Measurements from ENCODE around the gene IPMK.

GRCh38 chr10:58237014-58237834 is 30.5 kb downstream of the IPMK start:
- no peak for TF ChIP-seq ZNF354B (CRISPR knock-in tag; IDR thresholded peaks at IDR 0.05)
- TF ChIP-seq SMAD3 (CRISPR knock-in tag; conservative IDR thresholded peaks at IDR 0.05) = no peak
- no peak for TF ChIP-seq GATA2 (CRISPR knock-in tag; IDR thresholded peaks at IDR 0.05)
- no peak for TF ChIP-seq HDGF (IDR thresholded peaks at IDR 0.05)
- TF ChIP-seq SP1 (CRISPR knock-in tag; IDR thresholded peaks at IDR 0.05) = no peak
- TF ChIP-seq CTCF (IDR thresholded peaks at IDR 0.05 in 2 of 3, conservative IDR thresholded peaks at IDR 0.05 in 1 of 3; ENCODE audit: insufficient read depth in 2 of 3, low read depth in 1 of 3, low read length in 3 of 3) = no peak
- TF ChIP-seq ZNF197 (CRISPR knock-in tag; IDR thresholded peaks at IDR 0.05; ENCODE audit: low read depth) = no peak
- TF ChIP-seq MCM3 (IDR thresholded peaks at IDR 0.05) = no peak
- TF ChIP-seq JUNB (CRISPR knock-in tag; conservative IDR thresholded peaks at IDR 0.05) = no peak
- no peak for TF ChIP-seq TBP (optimal IDR thresholded peaks at IDR 0.05; ENCODE audit: low read depth, low read length)
- TF ChIP-seq POLR2A (conservative IDR thresholded peaks at IDR 0.05) = no peak
- no peak for TF ChIP-seq EP300 (IDR thresholded peaks at IDR 0.05; ENCODE audit: low read length)
- no peak for TF ChIP-seq DIDO1 (tag; IDR thresholded peaks at IDR 0.05; ENCODE audit: low read depth)
